HL-60 (cell line): ENCODE measurements around the gene ELMO1.

Source experiments
- POLR2AphosphoS5 ChIP-seq: IDR thresholded peaks from 2 replicates; pipeline ENCODE4 v1.6.1; 2012; ENCODE audit warnings: low read depth
- SPI1 ChIP-seq: IDR thresholded peaks from 2 replicates; pipeline ENCODE4 v1.6.1; 2012; ENCODE audit warnings: low read depth, mild to moderate bottlenecking, borderline replicate concordance
- TF ChIP-seq, protein P1 (sequence below): IDR thresholded peaks from one replicate; pipeline ENCODE4 v1.5.1; 2011; ENCODE audit warnings: low read length, control low read depth, inconsistent platforms; ENCODE audit not compliant: insufficient read depth
- TF ChIP-seq, protein P2 (sequence below): IDR thresholded peaks from 2 replicates; pipeline ENCODE4 v1.6.1; 2012; ENCODE audit warnings: low read depth; ENCODE audit not compliant: insufficient replicate concordance

DNA sequence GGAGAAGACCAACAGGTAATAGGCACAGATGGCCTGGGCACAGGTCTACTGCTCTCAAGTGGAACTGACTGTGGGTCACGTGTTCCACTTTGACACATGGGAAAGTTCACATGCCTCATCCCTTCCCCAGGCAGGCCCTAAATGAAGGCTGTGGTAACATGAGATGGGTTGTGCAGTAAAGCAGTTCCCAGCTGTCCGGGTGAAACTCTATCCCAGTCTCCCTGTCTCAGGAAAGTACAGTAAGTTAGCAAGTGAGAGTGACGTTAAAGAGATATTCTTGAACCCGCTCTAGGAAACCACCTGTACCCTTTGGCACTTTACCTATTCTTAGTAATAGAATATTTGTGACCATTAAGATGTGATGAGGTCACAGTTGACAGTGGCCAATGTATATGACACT is 380.6 kb downstream of the ELMO1 start:
- TF ChIP-seq, protein P1, sequence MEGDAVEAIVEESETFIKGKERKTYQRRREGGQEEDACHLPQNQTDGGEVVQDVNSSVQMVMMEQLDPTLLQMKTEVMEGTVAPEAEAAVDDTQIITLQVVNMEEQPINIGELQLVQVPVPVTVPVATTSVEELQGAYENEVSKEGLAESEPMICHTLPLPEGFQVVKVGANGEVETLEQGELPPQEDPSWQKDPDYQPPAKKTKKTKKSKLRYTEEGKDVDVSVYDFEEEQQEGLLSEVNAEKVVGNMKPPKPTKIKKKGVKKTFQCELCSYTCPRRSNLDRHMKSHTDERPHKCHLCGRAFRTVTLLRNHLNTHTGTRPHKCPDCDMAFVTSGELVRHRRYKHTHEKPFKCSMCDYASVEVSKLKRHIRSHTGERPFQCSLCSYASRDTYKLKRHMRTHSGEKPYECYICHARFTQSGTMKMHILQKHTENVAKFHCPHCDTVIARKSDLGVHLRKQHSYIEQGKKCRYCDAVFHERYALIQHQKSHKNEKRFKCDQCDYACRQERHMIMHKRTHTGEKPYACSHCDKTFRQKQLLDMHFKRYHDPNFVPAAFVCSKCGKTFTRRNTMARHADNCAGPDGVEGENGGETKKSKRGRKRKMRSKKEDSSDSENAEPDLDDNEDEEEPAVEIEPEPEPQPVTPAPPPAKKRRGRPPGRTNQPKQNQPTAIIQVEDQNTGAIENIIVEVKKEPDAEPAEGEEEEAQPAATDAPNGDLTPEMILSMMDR: no peak
- TF ChIP-seq POLR2AphosphoS5 (no peak), SPI1 (no peak)
- TF ChIP-seq, protein P2, sequence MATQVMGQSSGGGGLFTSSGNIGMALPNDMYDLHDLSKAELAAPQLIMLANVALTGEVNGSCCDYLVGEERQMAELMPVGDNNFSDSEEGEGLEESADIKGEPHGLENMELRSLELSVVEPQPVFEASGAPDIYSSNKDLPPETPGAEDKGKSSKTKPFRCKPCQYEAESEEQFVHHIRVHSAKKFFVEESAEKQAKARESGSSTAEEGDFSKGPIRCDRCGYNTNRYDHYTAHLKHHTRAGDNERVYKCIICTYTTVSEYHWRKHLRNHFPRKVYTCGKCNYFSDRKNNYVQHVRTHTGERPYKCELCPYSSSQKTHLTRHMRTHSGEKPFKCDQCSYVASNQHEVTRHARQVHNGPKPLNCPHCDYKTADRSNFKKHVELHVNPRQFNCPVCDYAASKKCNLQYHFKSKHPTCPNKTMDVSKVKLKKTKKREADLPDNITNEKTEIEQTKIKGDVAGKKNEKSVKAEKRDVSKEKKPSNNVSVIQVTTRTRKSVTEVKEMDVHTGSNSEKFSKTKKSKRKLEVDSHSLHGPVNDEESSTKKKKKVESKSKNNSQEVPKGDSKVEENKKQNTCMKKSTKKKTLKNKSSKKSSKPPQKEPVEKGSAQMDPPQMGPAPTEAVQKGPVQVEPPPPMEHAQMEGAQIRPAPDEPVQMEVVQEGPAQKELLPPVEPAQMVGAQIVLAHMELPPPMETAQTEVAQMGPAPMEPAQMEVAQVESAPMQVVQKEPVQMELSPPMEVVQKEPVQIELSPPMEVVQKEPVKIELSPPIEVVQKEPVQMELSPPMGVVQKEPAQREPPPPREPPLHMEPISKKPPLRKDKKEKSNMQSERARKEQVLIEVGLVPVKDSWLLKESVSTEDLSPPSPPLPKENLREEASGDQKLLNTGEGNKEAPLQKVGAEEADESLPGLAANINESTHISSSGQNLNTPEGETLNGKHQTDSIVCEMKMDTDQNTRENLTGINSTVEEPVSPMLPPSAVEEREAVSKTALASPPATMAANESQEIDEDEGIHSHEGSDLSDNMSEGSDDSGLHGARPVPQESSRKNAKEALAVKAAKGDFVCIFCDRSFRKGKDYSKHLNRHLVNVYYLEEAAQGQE: no peak
